Cardiac muscle cell (in vitro differentiated cells and primary cell): ENCODE measurements around the gene CLTCL1. TPM values are rescaled to one million over a fixed set of nuclear protein-coding genes. Genes with fewer than 3 reads are reported as not detected.

ENCODE experiments used
- DNase-seq, 2 donors: peaks; one replicate each; pipeline versions ENCODE4 v3.0.0 to v3.0.0-alpha.2; 2010 to 2017; ENCODE audit warnings: low read depth in 1 of 2, low spot score in 1 of 2
- H3K27ac ChIP-seq: fragments of 200-600 bp; sonication (generic); 2 replicates; pipeline ENCODE4 v1.5.1; 2016
- H3K27me3 ChIP-seq: fragments of 200-600 bp; sonication (generic); 2 replicates; pipeline ENCODE4 v1.6.0; 2016; ENCODE audit warnings: control low read depth
- H3K36me3 ChIP-seq: fragments of 200-600 bp; sonication (generic); 2 replicates; pipeline ENCODE4 v1.5.1; 2016; ENCODE audit warnings: control low read depth
- H3K4me1 ChIP-seq: fragments of 200-600 bp; sonication (generic); 2 replicates; pipeline ENCODE4 v1.8.1; 2017; ENCODE audit warnings: low read depth, mild to moderate bottlenecking, mixed run types
- H3K4me3 ChIP-seq: fragments of 200-600 bp; sonication (generic); 2 replicates; pipeline ENCODE4 v1.5.1; 2016; ENCODE audit warnings: mild to moderate bottlenecking
- H3K9me3 ChIP-seq: fragments of 200-600 bp; sonication (generic); 2 replicates; pipeline ENCODE4 v1.5.1; 2017; ENCODE audit warnings: low read depth, mild to moderate bottlenecking, control low read depth
- CTCF ChIP-seq: IDR thresholded peaks from 2 replicates; pipeline ENCODE4 v1.5.1; 2012; ENCODE audit warnings: low read depth, mild to moderate bottlenecking, low read length
- polyA plus RNA-seq: library from polyadenylated mRNA; unstranded; fragments of >200 nt; fragmentation: Nextera tagmentation; extraction: Ambion mirVana; gene quantifications from 2 replicates; pipeline ENCODE4 v1.2.1, GENCODE V29; 2016
- total RNA-seq: library from RNA; depleted of rRNA; stranded (reverse); fragments of >200 nt; gene quantifications from 2 replicates; pipeline ENCODE4 v1.2.3, GENCODE V29; 2016

Gene CLTCL1
- total and polyA plus RNA-seq, 2 experiments from 2014 or later: 3.9 to 12.2 TPM

- Histone ChIP-seq H3K4me3 (no peak overlapping the region), H3K27me3 (no peaks in the 10 kb centered on the region), H3K36me3 (no peaks in the 10 kb centered on the region), H3K27ac (no peak overlapping the region), H3K4me1 (no peaks in the 10 kb centered on the region), H3K9me3 (no peaks in the 10 kb centered on the region)
- DNase-seq: no peak
- no peak for TF ChIP-seq CTCF
Measured at GRCh38 chr22:19239464-19239863, 52.1 kb downstream of the CLTCL1 start.

- Histone ChIP-seq H3K4me3 (no peak overlapping the region), H3K27ac (no peak overlapping the region), H3K4me1 (no peaks in the 10 kb centered on the region), H3K36me3 (no peaks in the 10 kb centered on the region), H3K27me3 (no peaks in the 10 kb centered on the region), H3K9me3 (no peaks in the 10 kb centered on the region)
- DNase-seq: no peak
- no peak for TF ChIP-seq CTCF
Measured at GRCh38 chr22:19238900-19239299, 52.6 kb downstream of the CLTCL1 start.

GRCh38 chr22:19235874-19236273 lies 55.6 kb downstream of the CLTCL1 start:
- Histone ChIP-seq H3K9me3 (no peaks in the 10 kb centered on the region), H3K4me1 (no peaks in the 10 kb centered on the region), H3K27me3 (no peaks in the 10 kb centered on the region), H3K4me3 (no peak overlapping the region), H3K36me3 (no peaks in the 10 kb centered on the region), H3K27ac (no peak overlapping the region)
- DNase-seq: no peak
- no peak for TF ChIP-seq CTCF

- Histone ChIP-seq H3K4me3 (no peak overlapping the region), H3K27me3 (no peaks in the 10 kb centered on the region), H3K4me1 (no peaks in the 10 kb centered on the region), H3K27ac (no peak overlapping the region), H3K36me3 (no peaks in the 10 kb centered on the region), H3K9me3 (no peaks in the 10 kb centered on the region)
- DNase-seq: no peak
- TF ChIP-seq CTCF: no peak
Measured at GRCh38 chr22:19234126-19234896, 57.2 kb downstream of the CLTCL1 start.

GRCh38 chr22:19233189-19233661 lies 58.3 kb downstream of the CLTCL1 start:
- Histone ChIP-seq H3K4me1 (no peaks in the 10 kb centered on the region), H3K27me3 (no peaks in the 10 kb centered on the region), H3K9me3 (no peaks in the 10 kb centered on the region), H3K27ac (no peak overlapping the region), H3K4me3 (no peak overlapping the region), H3K36me3 (no peaks in the 10 kb centered on the region)
- TF ChIP-seq CTCF: no peak
- no peak for DNase-seq
